ENCODE data around the gene ABCF2. TPM values are rescaled to one million over a fixed set of nuclear protein-coding genes. Genes with fewer than 3 reads are reported as not detected.

Gene ABCF2
- total and polyA plus RNA-seq, 10 of the 15 experiments (the other 5 are each of a cell fraction or from before 2014, with no cell fraction given) = 29.3 to 76.3 (median 57.1) TPM

MicroRNAs within 50 kb of the gene (microRNA counts, 767-probe panel; counts per million panel counts)
- 784 counts per million, percentile 18 among the panel's probes with 10 or more counts for microRNA hsa-miR-671-3p
- 55.3 counts per million for microRNA hsa-miR-671-5p

Other genes with a start within 250 kb of the ABCF2 start
Only the 7 nearest of the 18 such genes appear.
- gene AGAP3, start 140.7 kb downstream of the ABCF2 start, total RNA-seq (2014; rRNA removed) = 20.7 and 24.7 TPM in 2 replicates
- gene AGAP3, start 140.7 kb downstream of the ABCF2 start, total RNA-seq (2014; rRNA removed; fragmentation: Illumina TruSeq; extraction: Trizol) = 13.4 and 15.4 TPM in 2 replicates
- 62.9 and 68.1 TPM in 2 replicates for gene AGAP3, start 140.7 kb downstream of the ABCF2 start, total RNA-seq (2021)
- gene AGAP3, start 140.7 kb downstream of the ABCF2 start, polyA plus RNA-seq (2011; rRNA removed) = 16.6 and 28.5 TPM in 2 replicates
- gene AGAP3, start 140.7 kb downstream of the ABCF2 start, polyA plus RNA-seq (2014; fragmentation: Illumina TruSeq; extraction: Trizol) = 7.2 and 16.0 TPM in 2 replicates
- 1 to 10 TPM; 1.8 to 4.7 TPM for gene AGAP3, start 140.7 kb downstream of the ABCF2 start, polyA plus RNA-seq (2014; fragmentation: Nextera tagmentation; extraction: Ambion mirVana)
- gene AGAP3, start 140.7 kb downstream of the ABCF2 start, polyA plus RNA-seq (2014; rRNA removed) = 39.8 and 40.5 TPM in 2 replicates
- 1 to 10 TPM; 8.5 to 9.0 TPM for gene AGAP3, start 140.7 kb downstream of the ABCF2 start, polyA plus RNA-seq (2016; fragmentation: Nextera tagmentation; extraction: Ambion mirVana)
- gene GBX1, start 59.5 kb downstream of the ABCF2 start, total RNA-seq (2014; rRNA removed) = not detected in 2 replicates
- gene GBX1, start 59.5 kb downstream of the ABCF2 start, total RNA-seq (2014; rRNA removed; fragmentation: Illumina TruSeq; extraction: Trizol) = not detected in 2 replicates
- not detected in 2 replicates for gene GBX1, start 59.5 kb downstream of the ABCF2 start, total RNA-seq (2021)
- not detected in 2 replicates for gene GBX1, start 59.5 kb downstream of the ABCF2 start, polyA plus RNA-seq (2011; rRNA removed)
- not detected in 2 replicates for gene GBX1, start 59.5 kb downstream of the ABCF2 start, polyA plus RNA-seq (2014; fragmentation: Illumina TruSeq; extraction: Trizol)
- not detected for gene GBX1, start 59.5 kb downstream of the ABCF2 start, polyA plus RNA-seq (2014; fragmentation: Nextera tagmentation; extraction: Ambion mirVana)
- not detected in 2 replicates for gene GBX1, start 59.5 kb downstream of the ABCF2 start, polyA plus RNA-seq (2014; rRNA removed)
- not detected for gene GBX1, start 59.5 kb downstream of the ABCF2 start, polyA plus RNA-seq (2016; fragmentation: Nextera tagmentation; extraction: Ambion mirVana)
- gene ASB10, start 40.0 kb downstream of the ABCF2 start, total RNA-seq (2014; rRNA removed) = not detected in 2 replicates
- not detected in 2 replicates for gene ASB10, start 40.0 kb downstream of the ABCF2 start, total RNA-seq (2014; rRNA removed; fragmentation: Illumina TruSeq; extraction: Trizol)
- gene ASB10, start 40.0 kb downstream of the ABCF2 start, total RNA-seq (2021) = not detected in 2 replicates
- not detected in 2 replicates for gene ASB10, start 40.0 kb downstream of the ABCF2 start, polyA plus RNA-seq (2011; rRNA removed)
- gene ASB10, start 40.0 kb downstream of the ABCF2 start, polyA plus RNA-seq (2014; fragmentation: Illumina TruSeq; extraction: Trizol) = not detected in 2 replicates
- gene ASB10, start 40.0 kb downstream of the ABCF2 start, polyA plus RNA-seq (2014; fragmentation: Nextera tagmentation; extraction: Ambion mirVana) = not detected
- gene ASB10, start 40.0 kb downstream of the ABCF2 start, polyA plus RNA-seq (2014; rRNA removed) = not detected in 2 replicates
- gene ASB10, start 40.0 kb downstream of the ABCF2 start, polyA plus RNA-seq (2016; fragmentation: Nextera tagmentation; extraction: Ambion mirVana) = not detected
- not detected in 2 replicates for gene H2BK1, start 16.7 kb downstream of the ABCF2 start, total RNA-seq (2014; rRNA removed)
- not detected in 2 replicates for gene H2BK1, start 16.7 kb downstream of the ABCF2 start, total RNA-seq (2014; rRNA removed; fragmentation: Illumina TruSeq; extraction: Trizol)
- gene H2BK1, start 16.7 kb downstream of the ABCF2 start, total RNA-seq (2021) = 0.54 TPM in 1 of 2 replicates, not detected in the other
- gene H2BK1, start 16.7 kb downstream of the ABCF2 start, polyA plus RNA-seq (2011; rRNA removed) = not detected in 2 replicates
- gene H2BK1, start 16.7 kb downstream of the ABCF2 start, polyA plus RNA-seq (2014; fragmentation: Illumina TruSeq; extraction: Trizol) = not detected in 2 replicates
- not detected for gene H2BK1, start 16.7 kb downstream of the ABCF2 start, polyA plus RNA-seq (2014; fragmentation: Nextera tagmentation; extraction: Ambion mirVana)
- not detected in 2 replicates for gene H2BK1, start 16.7 kb downstream of the ABCF2 start, polyA plus RNA-seq (2014; rRNA removed)
- not detected for gene H2BK1, start 16.7 kb downstream of the ABCF2 start, polyA plus RNA-seq (2016; fragmentation: Nextera tagmentation; extraction: Ambion mirVana)
- 23.4 and 25.8 TPM in 2 replicates for gene CHPF2, start 5.3 kb upstream of the ABCF2 start, total RNA-seq (2014; rRNA removed)
- gene CHPF2, start 5.3 kb upstream of the ABCF2 start, total RNA-seq (2014; rRNA removed; fragmentation: Illumina TruSeq; extraction: Trizol) = 10.1 and 11.6 TPM in 2 replicates
- 31.3 and 33.1 TPM in 2 replicates for gene CHPF2, start 5.3 kb upstream of the ABCF2 start, total RNA-seq (2021)
- gene CHPF2, start 5.3 kb upstream of the ABCF2 start, polyA plus RNA-seq (2011; rRNA removed) = 6.7 and 9.2 TPM in 2 replicates
- gene CHPF2, start 5.3 kb upstream of the ABCF2 start, polyA plus RNA-seq (2014; fragmentation: Illumina TruSeq; extraction: Trizol) = 3.2 and 9.2 TPM in 2 replicates
- under 1 TPM; 0.23 to 0.82 TPM for gene CHPF2, start 5.3 kb upstream of the ABCF2 start, polyA plus RNA-seq (2014; fragmentation: Nextera tagmentation; extraction: Ambion mirVana)
- gene CHPF2, start 5.3 kb upstream of the ABCF2 start, polyA plus RNA-seq (2014; rRNA removed) = 24.1 and 28.2 TPM in 2 replicates
- 10 to 100 TPM; 11.4 to 13.4 TPM for gene CHPF2, start 5.3 kb upstream of the ABCF2 start, polyA plus RNA-seq (2016; fragmentation: Nextera tagmentation; extraction: Ambion mirVana)
- gene SMARCD3, start 21.5 kb upstream of the ABCF2 start, total RNA-seq (2014; rRNA removed) = 0.11 TPM in 1 of 2 replicates, not detected in the other
- gene SMARCD3, start 21.5 kb upstream of the ABCF2 start, total RNA-seq (2014; rRNA removed; fragmentation: Illumina TruSeq; extraction: Trizol) = 0.13 and 0.14 TPM in 2 replicates
- 0.51 and 1.4 TPM in 2 replicates for gene SMARCD3, start 21.5 kb upstream of the ABCF2 start, total RNA-seq (2021)
- 0.17 and 0.18 TPM in 2 replicates for gene SMARCD3, start 21.5 kb upstream of the ABCF2 start, polyA plus RNA-seq (2011; rRNA removed)
- gene SMARCD3, start 21.5 kb upstream of the ABCF2 start, polyA plus RNA-seq (2014; fragmentation: Illumina TruSeq; extraction: Trizol) = 0.12 and 0.86 TPM in 2 replicates
- under 1 TPM; 0.11 TPM for gene SMARCD3, start 21.5 kb upstream of the ABCF2 start, polyA plus RNA-seq (2014; fragmentation: Nextera tagmentation; extraction: Ambion mirVana)
- 0.34 and 0.63 TPM in 2 replicates for gene SMARCD3, start 21.5 kb upstream of the ABCF2 start, polyA plus RNA-seq (2014; rRNA removed)
- under 1 TPM; 0.39 to 0.81 TPM for gene SMARCD3, start 21.5 kb upstream of the ABCF2 start, polyA plus RNA-seq (2016; fragmentation: Nextera tagmentation; extraction: Ambion mirVana)
- 42.3 and 49.5 TPM in 2 replicates for gene NUB1, start 114.6 kb upstream of the ABCF2 start, total RNA-seq (2014; rRNA removed)
- 64.0 and 65.6 TPM in 2 replicates for gene NUB1, start 114.6 kb upstream of the ABCF2 start, total RNA-seq (2014; rRNA removed; fragmentation: Illumina TruSeq; extraction: Trizol)
- gene NUB1, start 114.6 kb upstream of the ABCF2 start, total RNA-seq (2021) = 37.1 and 37.5 TPM in 2 replicates
- 58.0 and 106 TPM in 2 replicates for gene NUB1, start 114.6 kb upstream of the ABCF2 start, polyA plus RNA-seq (2011; rRNA removed)
- gene NUB1, start 114.6 kb upstream of the ABCF2 start, polyA plus RNA-seq (2014; fragmentation: Illumina TruSeq; extraction: Trizol) = 102 and 177 TPM in 2 replicates
- gene NUB1, start 114.6 kb upstream of the ABCF2 start, polyA plus RNA-seq (2014; fragmentation: Nextera tagmentation; extraction: Ambion mirVana) = 10 to 100 TPM; 24.1 to 28.8 TPM
- 37.4 and 49.1 TPM in 2 replicates for gene NUB1, start 114.6 kb upstream of the ABCF2 start, polyA plus RNA-seq (2014; rRNA removed)
- 10 to 100 TPM; 48.9 to 54.4 TPM for gene NUB1, start 114.6 kb upstream of the ABCF2 start, polyA plus RNA-seq (2016; fragmentation: Nextera tagmentation; extraction: Ambion mirVana)